SU-DHL-6 (cell line): Measurements from ENCODE around the gene DDX54.

Experiments used
- H2AFZ ChIP-seq: fragments of 200-600 bp; sonication (generic); 2 replicates; pipeline ENCODE4 v1.6.1; 2014; ENCODE audit warnings: low read depth, mild to moderate bottlenecking, moderate library complexity, mixed read lengths, antibody characterized with exemption, low read length; ENCODE audit not compliant: severe bottlenecking
- H3F3A ChIP-seq: fragments of 200-600 bp; shearing (Covaris generic); 2 replicates; pipeline ENCODE4 v1.6.0; 2016; ENCODE audit warnings: antibody characterized with exemption, mild to moderate bottlenecking; ENCODE audit not compliant: insufficient read depth
- H3K27ac ChIP-seq: fragments of 200-600 bp; sonication (generic); 2 replicates; pipeline ENCODE4 v1.5.1; 2016; ENCODE audit warnings: low read depth, mild to moderate bottlenecking, low read length, moderate library complexity, mixed read lengths
- H3K27me3 ChIP-seq: fragments of 200-600 bp; sonication (generic), shearing (Covaris generic); 2 replicates; pipeline ENCODE4 v1.6.0; 2014; ENCODE audit warnings: mild to moderate bottlenecking, low read length
- H3K36me3 ChIP-seq: fragments of 200-600 bp; sonication (generic); 2 replicates; pipeline ENCODE4 v1.6.1; 2014; ENCODE audit warnings: mild to moderate bottlenecking, low read length, mixed read lengths
- H3K4me2 ChIP-seq: fragments of 300-600, 200-600 bp; shearing (Covaris generic), sonication (generic); 2 replicates; pipeline ENCODE4 v1.6.0; 2014; ENCODE audit warnings: low read length, low read depth, mild to moderate bottlenecking; ENCODE audit not compliant: poor library complexity, severe bottlenecking
- H3K4me3 ChIP-seq: fragments of 200-600 bp; sonication (generic); 2 replicates; pipeline ENCODE4 v1.5.1; 2014; ENCODE audit warnings: antibody characterized with exemption, low read length, mild to moderate bottlenecking, mixed read lengths; ENCODE audit not compliant: insufficient read depth, poor library complexity, severe bottlenecking
- H3K79me2 ChIP-seq: fragments of 200-600 bp; sonication (generic); 2 replicates; pipeline ENCODE4 v1.6.1; 2014; ENCODE audit warnings: mild to moderate bottlenecking, low read length, moderate library complexity; ENCODE audit not compliant: insufficient read depth
- H3K9ac ChIP-seq: fragments of 200-600 bp; sonication (generic); 2 replicates; pipeline ENCODE4 v1.7.0; 2014; ENCODE audit warnings: mild to moderate bottlenecking, low read length
- H3K9me2 ChIP-seq: fragments of 200-600 bp; sonication (generic); replicated peaks from 2 replicates; pipeline ENCODE4 v1.6.1; 2014; ENCODE audit warnings: low read length; ENCODE audit not compliant: insufficient read depth
- H3K9me3 ChIP-seq: fragments of 200-600 bp; sonication (generic); 2 replicates; pipeline ENCODE4 v1.6.1; 2014; ENCODE audit warnings: low read length, mixed read lengths; ENCODE audit not compliant: insufficient read depth
- H4K20me1 ChIP-seq: fragments of 200-600 bp; sonication (generic); 2 replicates; pipeline ENCODE4 v1.6.1; 2014; ENCODE audit warnings: low read depth, mild to moderate bottlenecking, antibody characterized with exemption, low read length, moderate library complexity, mixed read lengths
- EZH2phosphoT487 ChIP-seq: fragments of 200-600 bp; sonication (generic), shearing (Covaris generic); conservative IDR thresholded peaks from 2 replicates; pipeline ENCODE4 v1.6.1; 2018; ENCODE audit warnings: mild to moderate bottlenecking, antibody characterized with exemption, low read length, moderate library complexity, mixed read lengths
- TF ChIP-seq, protein P1 (sequence below): fragments of 200-600 bp; sonication (generic); IDR thresholded peaks from one replicate; pipeline ENCODE4 v1.5.1; 2017; ENCODE audit warnings: antibody characterized with exemption, mild to moderate bottlenecking, low read length, moderate library complexity; ENCODE audit not compliant: insufficient read depth, poor library complexity, severe bottlenecking

DDX54 gene

DNA sequence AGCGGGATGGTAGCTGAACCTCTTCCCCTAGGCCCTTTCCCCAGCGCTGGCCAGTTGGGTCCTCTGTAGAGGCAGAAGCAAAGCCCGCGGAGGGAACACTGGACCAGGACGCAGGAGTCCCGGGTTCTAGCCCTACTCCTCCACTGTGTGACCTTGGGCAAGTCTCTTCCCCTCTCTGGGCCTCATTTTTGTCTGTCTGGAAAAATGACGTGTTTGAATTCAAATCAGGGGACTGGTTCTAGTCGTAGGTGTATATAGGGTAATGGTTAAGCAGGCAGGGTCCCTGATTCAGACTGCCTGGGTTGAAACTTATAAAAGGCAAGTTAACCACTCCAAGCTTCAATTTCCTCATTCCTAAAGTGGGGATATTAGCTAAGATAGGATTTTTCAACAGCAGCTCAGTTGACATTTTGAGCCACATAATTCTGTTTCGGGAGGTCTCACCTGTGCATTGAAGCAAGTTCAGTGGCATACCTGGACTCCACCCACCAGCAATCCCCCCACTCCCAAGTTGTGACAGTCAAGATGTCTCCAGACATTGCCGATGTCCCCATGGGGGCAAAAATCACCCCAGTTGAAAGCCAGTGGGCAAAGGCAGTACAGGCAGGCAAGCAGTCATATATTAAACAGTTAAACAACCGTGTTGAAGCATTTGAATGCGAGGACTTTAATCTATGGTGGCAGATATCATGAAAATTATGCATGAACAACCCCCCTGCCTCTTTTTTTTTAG, 36.9 kb upstream of the DDX54 start:
- TF ChIP-seq, protein P1, sequence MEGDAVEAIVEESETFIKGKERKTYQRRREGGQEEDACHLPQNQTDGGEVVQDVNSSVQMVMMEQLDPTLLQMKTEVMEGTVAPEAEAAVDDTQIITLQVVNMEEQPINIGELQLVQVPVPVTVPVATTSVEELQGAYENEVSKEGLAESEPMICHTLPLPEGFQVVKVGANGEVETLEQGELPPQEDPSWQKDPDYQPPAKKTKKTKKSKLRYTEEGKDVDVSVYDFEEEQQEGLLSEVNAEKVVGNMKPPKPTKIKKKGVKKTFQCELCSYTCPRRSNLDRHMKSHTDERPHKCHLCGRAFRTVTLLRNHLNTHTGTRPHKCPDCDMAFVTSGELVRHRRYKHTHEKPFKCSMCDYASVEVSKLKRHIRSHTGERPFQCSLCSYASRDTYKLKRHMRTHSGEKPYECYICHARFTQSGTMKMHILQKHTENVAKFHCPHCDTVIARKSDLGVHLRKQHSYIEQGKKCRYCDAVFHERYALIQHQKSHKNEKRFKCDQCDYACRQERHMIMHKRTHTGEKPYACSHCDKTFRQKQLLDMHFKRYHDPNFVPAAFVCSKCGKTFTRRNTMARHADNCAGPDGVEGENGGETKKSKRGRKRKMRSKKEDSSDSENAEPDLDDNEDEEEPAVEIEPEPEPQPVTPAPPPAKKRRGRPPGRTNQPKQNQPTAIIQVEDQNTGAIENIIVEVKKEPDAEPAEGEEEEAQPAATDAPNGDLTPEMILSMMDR, result no peak
- TF ChIP-seq EZH2phosphoT487, result no peak
- Histone ChIP-seq H3K4me3 (peak overlapping the region; percentile 81), H3K79me2 (peaks cover 33% of the 10 kb centered on the region), H3K9me3 (no peaks in the 10 kb centered on the region), H3K9ac (peak overlapping the region; percentile 97), H3K9me2 (no peaks in the 10 kb centered on the region), H3K4me2 (peak overlapping the region; percentile 77), H3K27me3 (no peaks in the 10 kb centered on the region), H3K27ac (peak overlapping the region; percentile 85), H2AFZ (no peak overlapping the region), H4K20me1 (no peaks in the 10 kb centered on the region), H3F3A (peaks cover 51% of the 10 kb centered on the region), H3K36me3 (no peaks in the 10 kb centered on the region)

DNA sequence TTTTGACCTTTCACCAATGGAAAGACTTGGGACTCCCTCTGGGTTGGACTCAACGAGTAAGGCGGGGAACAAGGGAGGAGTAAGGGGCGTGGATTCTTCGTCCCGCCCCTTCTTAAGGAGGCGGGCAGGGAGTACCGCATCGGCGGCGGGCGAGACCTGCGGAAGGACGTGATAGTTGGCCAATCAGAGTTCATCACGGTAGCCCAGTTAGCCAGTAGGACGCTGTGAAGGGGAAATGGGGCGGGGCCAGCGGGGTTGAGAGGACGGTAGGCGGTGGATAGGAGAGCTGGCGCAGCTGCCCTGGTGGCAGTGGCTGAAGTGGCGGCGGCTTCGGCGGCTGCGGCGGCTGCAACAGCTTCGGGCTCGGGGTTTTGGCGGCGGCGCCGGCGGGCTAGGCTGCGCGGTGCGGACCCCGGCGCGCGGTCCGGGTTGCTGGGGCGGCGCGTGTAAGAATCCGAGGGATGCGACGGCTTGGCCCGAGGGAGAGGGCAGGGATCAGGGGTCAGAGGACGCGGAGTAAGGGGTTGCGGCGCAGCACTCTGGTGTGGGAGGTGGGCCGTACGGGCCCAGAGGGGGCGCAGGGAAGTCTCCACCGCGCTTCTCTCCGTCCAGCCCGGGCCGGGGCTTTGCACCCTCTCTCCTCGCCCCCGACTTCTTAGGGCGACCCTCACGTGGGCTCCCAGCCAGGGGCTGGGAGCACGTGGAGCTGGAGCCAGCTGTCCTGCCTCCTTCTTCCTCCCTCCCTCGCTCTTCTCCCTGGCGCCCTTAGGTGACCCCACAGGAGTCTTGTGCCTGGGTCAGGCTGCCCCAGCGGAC, 36.1 kb upstream of the DDX54 start, which contains the start of gene TPCN1:
Gene TPCN1 (plus strand): TSS at position 284 of the 816 bp plus-strand sequence. CDS start 5,389 bp downstream, outside the sequence.
- Histone ChIP-seq H4K20me1 (no peaks in the 10 kb centered on the region), H3K4me2 (peak within 1 kb of the TSS; percentile 86), H3K4me3 (peak within 1 kb of the TSS; percentile 81), H3K27me3 (no peaks in the 10 kb centered on the region), H3F3A (peaks cover 56% of the 10 kb centered on the region), H3K9me2 (no peaks in the 10 kb centered on the region), H3K79me2 (peaks cover 33% of the 10 kb centered on the region), H3K9me3 (no peaks in the 10 kb centered on the region), H3K9ac (peak within 1 kb of the TSS; percentile 97), H3K36me3 (no peaks in the 10 kb centered on the region), H3K27ac (peak within 1 kb of the TSS; percentile 86), H2AFZ (no peak within 1 kb of the TSS)
- no peak for TF ChIP-seq EZH2phosphoT487
- TF ChIP-seq, protein P1, result no peak

DNA sequence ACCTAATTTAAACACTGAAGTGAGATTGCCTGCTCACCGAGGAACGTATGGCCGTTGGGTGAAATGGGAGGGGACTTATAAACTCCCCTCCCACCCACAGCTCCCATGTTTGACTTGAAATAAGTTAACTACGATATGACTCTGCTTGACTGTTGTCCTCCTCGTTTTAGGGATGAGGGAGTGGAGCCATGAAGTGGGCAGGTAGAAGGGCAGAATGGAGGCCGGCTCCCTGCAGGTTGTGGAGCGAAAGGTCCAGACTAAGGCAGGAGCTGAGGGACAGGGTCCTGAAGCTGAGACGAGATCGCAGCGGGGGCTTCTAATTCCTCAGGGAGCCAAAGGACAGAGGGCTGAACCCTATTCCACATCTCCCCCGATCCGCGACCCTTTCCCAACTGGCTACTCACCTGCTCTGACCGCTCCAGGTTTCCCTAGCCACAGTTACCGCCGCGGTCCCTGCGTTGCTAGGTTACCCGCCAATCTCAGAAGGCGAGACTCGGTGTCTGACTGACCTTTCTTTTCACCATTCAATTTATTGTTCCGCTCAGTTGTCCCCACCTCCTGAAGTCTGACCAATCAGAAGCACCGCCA, 35.4 kb upstream of the DDX54 start:
- no peak for TF ChIP-seq EZH2phosphoT487
- TF ChIP-seq, protein P1, result no peak
- Histone ChIP-seq H3K9me2 (no peaks in the 10 kb centered on the region), H3K9me3 (no peaks in the 10 kb centered on the region), H3K27ac (peak overlapping the region; percentile 86), H3F3A (peaks cover 63% of the 10 kb centered on the region), H3K9ac (peak overlapping the region; percentile 57), H3K4me2 (peak overlapping the region; percentile 86), H3K27me3 (no peaks in the 10 kb centered on the region), H3K79me2 (peaks cover 33% of the 10 kb centered on the region), H3K36me3 (no peaks in the 10 kb centered on the region), H3K4me3 (peak overlapping the region; percentile 63), H2AFZ (no peak overlapping the region), H4K20me1 (no peaks in the 10 kb centered on the region)
